HG02970 (cell line): ENCODE measurements around the gene CDKN1A.
A peak's percentile ranks its signal among the peaks of the same experiment; 100 is the strongest.

Experiments used
- ATAC-seq: cut with Tn5 transposase; IDR thresholded peaks from one replicate; pipeline ENCODE4 v1.9.1; 2021; ENCODE audit warnings: mild to moderate bottlenecking, moderate library complexity, moderate number of reproducible peaks; ENCODE audit not compliant: unreplicated experiment, low FRiP score

CDKN1A gene

DNA sequence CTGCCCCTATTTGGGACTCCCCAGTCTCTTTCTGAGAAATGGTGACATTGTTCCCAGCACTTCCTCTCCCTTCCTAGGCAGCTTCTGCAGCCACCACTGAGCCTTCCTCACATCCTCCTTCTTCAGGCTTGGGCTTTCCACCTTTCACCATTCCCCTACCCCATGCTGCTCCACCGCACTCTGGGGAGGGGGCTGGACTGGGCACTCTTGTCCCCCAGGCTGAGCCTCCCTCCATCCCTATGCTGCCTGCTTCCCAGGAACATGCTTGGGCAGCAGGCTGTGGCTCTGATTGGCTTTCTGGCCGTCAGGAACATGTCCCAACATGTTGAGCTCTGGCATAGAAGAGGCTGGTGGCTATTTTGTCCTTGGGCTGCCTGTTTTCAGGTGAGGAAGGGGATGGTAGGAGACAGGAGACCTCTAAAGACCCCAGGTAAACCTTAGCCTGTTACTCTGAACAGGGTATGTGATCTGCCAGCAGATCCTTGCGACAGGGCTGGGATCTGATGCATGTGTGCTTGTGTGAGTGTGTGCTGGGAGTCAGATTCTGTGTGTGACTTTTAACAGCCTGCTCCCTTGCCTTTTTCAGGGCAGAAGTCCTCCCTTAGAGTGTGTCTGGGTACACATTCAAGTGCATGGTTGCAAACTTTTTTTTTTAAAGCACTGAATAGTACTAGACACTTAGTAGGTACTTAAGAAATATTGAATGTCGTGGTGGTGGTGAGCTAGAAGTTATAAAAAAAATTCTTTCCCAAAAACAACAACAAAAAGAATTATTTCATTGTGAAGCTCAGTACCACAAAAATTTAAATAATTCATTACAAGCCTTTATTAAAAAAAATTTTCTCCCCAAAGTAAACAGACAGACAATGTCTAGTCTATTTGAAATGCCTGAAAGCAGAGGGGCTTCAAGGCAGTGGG is 2.1 kb upstream of the CDKN1A start:
- ATAC-seq = no peak

DNA sequence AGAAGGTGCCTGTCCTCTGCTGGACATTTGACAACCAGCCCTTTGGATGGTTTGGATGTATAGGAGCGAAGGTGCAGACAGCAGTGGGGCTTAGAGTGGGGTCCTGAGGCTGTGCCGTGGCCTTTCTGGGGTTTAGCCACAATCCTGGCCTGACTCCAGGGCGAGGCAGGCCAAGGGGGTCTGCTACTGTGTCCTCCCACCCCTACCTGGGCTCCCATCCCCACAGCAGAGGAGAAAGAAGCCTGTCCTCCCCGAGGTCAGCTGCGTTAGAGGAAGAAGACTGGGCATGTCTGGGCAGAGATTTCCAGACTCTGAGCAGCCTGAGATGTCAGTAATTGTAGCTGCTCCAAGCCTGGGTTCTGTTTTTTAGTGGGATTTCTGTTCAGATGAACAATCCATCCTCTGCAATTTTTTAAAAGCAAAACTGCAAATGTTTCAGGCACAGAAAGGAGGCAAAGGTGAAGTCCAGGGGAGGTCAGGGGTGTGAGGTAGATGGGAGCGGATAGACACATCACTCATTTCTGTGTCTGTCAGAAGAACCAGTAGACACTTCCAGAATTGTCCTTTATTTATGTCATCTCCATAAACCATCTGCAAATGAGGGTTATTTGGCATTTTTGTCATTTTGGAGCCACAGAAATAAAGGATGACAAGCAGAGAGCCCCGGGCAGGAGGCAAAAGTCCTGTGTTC is 1.3 kb upstream of the CDKN1A start:
- ATAC-seq = no peak

DNA sequence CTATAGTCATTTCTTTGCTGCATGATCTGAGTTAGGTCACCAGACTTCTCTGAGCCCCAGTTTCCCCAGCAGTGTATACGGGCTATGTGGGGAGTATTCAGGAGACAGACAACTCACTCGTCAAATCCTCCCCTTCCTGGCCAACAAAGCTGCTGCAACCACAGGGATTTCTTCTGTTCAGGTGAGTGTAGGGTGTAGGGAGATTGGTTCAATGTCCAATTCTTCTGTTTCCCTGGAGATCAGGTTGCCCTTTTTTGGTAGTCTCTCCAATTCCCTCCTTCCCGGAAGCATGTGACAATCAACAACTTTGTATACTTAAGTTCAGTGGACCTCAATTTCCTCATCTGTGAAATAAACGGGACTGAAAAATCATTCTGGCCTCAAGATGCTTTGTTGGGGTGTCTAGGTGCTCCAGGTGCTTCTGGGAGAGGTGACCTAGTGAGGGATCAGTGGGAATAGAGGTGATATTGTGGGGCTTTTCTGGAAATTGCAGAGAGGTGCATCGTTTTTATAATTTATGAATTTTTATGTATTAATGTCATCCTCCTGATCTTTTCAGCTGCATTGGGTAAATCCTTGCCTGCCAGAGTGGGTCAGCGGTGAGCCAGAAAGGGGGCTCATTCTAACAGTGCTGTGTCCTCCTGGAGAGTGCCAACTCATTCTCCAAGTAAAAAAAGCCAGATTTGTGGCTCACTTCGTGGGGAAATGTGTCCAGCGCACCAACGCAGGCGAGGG is 594 bp upstream of the CDKN1A start:
- no peak for ATAC-seq

DNA sequence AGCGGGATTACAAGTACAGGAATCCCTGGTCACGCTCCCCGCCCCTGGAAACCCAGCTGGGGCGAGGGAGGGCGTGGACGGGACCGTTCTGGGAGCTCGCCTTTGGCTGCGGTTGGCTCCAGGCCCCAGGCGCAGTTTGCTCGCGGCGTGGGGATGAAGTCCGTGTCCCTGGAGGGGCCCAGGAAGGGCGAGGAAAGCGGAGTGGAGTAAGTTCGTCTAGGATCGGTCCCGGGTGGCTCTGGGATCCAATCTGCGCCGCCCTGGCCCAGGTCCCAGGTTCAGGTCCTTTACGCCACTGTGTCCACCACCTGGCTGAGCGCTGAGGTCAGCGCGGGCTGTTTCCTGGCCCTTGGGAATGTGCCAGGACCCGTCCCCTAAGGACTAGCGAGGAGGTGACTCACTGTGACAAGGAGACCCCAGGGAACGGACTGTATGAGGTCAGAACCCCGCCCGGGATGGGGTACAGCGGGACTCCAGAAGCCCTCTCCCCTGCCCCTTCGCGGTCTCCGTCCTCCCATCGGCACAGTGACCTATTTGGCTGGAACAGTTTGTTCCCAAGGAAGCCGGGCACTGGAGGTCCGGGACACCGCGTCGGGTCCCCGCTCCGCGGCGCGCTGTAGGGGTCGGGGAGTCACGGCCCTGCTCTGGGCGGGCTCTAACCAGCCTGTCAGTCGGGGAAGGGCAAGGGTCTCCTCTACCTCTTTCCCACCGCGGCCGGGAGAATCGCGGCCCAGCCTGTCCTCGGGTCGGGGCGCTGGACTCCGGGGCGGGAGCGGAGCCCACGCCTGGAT is 724 bp downstream of the CDKN1A start:
- no peak for ATAC-seq

DNA sequence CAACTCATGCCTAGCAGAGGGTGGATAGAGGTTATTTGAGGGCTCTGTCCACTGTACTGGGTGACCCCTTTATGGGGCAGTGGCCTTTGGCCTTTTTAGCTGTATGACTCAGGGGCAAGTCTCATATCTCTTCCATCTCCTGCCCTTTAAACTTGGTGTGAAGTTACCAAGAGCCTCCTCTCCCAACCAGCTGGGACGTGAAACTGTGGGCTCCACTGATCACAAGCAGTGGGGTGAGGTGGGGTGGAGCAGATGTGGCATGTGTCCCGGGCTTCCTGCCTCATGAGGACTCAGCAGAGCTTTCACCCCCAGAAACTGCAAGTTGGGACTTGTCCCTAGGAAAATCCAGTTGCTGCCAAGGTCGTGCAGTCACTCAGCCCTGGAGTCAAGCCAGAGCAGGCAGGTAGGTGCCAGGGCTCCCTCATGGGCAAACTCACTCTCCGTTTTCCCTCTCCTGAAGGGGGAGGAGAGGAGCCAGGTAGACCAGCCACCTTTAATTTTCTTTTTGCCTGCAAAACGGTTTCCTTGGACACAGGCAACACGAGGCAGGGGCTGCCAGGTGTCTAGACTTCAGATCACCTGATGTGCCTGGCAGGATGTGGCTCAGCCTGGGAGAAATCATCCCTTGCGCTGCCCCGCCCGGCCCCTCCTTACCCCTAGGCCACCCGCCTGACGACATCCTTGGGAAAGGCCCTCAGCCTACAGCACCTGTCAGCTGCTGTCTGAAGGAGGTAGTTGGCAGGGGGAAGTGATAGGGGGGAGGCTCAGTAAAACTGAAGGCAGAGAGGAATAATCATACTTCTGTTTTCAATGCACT is 4.0 kb downstream of the CDKN1A start:
- peak; percentile 18 for ATAC-seq

DNA sequence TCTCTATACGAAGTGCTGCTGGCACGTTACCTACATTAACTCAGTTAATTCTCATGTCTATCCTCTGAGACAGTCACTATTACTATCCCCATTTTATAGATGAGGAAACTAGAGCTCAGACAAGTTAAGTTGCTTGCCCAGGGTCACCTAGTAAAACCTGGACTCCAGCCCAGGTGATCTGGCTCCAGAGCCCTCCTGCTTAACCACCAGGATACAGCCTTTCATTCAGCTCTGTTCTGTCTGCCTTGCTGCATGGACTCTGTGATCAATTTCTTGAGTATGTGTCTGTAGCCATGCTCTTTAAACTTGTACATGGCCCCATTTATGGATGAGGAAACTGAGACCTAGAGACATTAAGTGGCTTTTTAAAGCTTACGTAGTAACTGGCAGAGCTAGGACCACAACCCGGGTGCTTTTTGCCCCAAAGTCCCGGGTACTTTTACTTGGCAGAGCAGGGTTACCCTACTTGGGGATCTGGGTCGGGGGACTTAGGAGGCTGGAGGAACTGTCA is 4.7 kb downstream of the CDKN1A start:
- ATAC-seq = no peak

DNA sequence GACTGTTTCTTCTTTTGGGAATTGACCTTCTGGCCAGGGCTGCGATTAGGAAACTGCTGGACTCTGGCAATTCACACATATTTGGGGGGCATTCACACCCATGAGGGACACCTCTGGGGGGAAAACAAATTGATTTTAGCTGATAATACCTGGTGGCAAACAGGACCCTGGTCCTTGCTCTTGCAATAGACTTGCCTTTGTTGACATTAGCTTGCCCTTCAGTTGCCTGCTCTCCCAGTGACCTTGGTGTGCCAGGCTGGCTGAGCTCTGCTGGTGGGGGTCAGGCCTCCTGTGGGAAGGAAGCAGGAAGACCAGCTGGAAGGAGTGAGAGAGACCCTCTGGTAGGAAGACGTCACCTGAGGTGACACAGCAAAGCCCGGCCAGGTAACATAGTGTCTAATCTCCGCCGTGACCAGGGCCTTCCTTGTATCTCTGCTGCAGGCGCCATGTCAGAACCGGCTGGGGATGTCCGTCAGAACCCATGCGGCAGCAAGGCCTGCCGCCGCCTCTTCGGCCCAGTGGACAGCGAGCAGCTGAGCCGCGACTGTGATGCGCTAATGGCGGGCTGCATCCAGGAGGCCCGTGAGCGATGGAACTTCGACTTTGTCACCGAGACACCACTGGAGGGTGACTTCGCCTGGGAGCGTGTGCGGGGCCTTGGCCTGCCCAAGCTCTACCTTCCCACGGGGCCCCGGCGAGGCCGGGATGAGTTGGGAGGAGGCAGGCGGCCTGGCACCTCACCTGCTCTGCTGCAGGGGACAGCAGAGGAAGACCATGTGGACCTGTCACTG is 5.3 kb downstream of the CDKN1A start:
- ATAC-seq = no peak

DNA sequence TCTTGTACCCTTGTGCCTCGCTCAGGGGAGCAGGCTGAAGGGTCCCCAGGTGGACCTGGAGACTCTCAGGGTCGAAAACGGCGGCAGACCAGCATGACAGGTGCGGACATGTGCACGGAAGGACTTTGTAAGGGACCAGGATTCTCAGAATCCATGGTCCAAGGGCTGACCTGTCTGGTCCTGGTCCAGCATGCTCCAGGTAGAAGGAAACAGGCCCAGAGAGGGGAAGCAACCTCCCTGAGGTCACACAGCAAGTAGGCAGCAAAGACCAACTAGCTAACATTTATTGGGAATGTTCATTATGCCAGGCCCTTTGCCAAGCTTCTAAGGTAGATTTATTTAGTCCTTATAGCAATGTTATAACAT is 5.9 kb downstream of the CDKN1A start:
- ATAC-seq = no peak

DNA sequence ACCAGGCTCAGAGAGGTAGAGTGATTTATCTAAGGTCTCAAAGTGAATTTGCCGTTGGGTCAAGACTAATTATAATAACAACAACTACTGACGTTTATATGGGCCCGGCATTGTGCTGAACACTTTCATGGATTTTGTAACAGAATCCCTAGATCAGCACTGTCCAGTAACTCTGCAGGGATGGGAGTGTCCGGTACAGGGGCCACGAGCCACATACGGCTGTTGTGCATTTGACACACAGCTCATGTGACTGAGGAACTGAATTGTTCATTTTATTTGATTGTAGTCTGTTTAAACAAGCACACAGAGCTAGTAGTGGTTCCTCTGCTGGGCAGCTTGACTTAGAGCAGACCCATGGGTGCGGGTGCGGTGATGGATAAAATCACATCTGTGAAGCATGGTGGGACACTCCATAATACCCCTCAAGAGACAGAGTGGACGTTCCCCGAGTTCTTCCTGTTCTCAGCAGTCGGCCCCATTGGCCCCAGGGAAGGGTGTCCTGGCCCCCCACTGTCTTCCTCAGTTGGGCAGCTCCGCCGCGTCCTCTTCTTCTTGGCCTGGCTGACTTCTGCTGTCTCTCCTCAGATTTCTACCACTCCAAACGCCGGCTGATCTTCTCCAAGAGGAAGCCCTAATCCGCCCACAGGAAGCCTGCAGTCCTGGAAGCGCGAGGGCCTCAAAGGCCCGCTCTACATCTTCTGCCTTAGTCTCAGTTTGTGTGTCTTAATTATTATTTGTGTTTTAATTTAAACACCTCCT is 6.8 kb downstream of the CDKN1A start:
- no peak for ATAC-seq

DNA sequence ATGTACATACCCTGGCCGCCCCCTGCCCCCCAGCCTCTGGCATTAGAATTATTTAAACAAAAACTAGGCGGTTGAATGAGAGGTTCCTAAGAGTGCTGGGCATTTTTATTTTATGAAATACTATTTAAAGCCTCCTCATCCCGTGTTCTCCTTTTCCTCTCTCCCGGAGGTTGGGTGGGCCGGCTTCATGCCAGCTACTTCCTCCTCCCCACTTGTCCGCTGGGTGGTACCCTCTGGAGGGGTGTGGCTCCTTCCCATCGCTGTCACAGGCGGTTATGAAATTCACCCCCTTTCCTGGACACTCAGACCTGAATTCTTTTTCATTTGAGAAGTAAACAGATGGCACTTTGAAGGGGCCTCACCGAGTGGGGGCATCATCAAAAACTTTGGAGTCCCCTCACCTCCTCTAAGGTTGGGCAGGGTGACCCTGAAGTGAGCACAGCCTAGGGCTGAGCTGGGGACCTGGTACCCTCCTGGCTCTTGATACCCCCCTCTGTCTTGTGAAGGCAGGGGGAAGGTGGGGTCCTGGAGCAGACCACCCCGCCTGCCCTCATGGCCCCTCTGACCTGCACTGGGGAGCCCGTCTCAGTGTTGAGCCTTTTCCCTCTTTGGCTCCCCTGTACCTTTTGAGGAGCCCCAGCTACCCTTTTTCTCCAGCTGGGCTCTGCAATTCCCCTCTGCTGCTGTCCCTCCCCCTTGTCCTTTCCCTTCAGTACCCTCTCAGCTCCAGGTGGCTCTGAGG is 7.6 kb downstream of the CDKN1A start:
- ATAC-seq = no peak

DNA sequence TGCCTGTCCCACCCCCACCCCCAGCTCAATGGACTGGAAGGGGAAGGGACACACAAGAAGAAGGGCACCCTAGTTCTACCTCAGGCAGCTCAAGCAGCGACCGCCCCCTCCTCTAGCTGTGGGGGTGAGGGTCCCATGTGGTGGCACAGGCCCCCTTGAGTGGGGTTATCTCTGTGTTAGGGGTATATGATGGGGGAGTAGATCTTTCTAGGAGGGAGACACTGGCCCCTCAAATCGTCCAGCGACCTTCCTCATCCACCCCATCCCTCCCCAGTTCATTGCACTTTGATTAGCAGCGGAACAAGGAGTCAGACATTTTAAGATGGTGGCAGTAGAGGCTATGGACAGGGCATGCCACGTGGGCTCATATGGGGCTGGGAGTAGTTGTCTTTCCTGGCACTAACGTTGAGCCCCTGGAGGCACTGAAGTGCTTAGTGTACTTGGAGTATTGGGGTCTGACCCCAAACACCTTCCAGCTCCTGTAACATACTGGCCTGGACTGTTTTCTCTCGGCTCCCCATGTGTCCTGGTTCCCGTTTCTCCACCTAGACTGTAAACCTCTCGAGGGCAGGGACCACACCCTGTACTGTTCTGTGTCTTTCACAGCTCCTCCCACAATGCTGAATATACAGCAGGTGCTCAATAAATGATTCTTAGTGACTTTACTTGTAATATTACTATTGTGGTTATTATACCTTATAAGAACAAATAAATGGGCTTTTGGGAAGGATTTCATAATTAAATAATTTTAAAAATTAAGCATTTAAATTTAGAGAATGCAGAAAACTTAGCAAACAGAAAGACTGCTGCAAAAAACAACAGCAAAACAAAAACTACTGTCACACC is 8.4 kb downstream of the CDKN1A start:
- ATAC-seq = no peak

DNA sequence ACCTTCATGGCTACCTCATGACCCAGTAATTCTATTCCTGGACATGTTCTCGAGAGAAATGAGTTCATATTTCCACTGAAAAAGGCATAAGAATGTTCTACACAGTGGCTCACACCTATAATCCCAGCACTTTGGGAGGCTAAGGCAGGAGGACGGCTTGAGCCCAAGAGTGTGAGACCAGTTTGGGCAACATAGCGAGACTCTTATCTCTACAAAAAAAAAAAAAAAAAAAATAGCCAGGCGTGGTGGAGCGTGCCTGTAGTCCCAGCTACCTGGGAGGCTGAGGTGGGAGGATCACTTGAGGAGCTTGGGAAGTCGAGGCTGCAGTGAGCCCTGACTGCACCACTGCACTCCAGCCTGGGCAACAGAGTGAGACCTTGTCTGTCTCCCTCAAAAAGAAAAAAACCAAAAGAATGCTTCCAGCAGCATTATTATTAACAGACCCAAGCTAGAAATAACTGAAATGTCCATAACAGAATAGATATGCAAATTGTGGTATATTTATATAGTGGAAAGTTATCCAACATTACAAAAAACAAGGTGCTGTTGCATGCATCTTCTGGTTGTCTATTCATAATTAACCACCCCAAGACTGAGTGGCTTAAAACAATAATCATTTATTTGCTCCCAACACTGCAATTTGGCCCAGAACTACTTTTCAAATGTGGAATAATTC is 9.7 kb downstream of the CDKN1A start:
- no peak for ATAC-seq

DNA sequence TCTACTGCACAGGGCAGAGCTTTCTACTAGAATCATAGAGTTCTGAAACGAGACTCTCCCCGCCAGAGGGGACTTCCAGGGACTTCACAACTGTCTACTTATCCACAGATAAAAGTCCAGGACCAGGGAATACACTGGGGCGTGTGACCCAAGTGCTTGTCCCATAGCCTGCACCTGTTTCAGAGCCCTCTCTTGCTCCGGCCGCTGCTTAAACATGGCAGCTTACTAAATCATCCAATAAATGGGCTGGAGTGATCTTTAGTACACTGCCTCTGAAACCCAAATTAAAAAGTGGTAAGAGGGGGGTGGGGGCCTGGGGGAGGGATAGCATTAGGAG is 10.2 kb downstream of the CDKN1A start:
- ATAC-seq = no peak

DNA sequence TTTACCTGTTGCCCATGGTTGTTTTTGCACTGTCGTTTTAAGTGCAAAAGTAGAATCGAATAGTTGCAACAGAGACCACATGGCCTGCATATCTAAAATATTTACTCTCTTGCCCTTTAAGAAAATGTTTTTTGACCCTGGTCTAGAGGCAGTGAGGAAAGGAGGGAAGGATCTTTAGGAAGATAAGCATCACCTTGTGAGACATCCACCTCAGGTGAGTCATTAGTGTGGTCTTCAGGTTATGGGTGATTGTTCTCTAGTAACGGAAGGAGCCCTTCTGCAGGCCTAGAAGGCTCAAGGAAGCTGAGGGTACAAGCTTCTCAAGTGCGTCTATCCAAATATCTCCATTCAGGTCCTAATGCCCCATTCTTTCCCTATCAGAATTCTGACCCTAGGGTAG is 12.5 kb downstream of the CDKN1A start:
- ATAC-seq = no peak

DNA sequence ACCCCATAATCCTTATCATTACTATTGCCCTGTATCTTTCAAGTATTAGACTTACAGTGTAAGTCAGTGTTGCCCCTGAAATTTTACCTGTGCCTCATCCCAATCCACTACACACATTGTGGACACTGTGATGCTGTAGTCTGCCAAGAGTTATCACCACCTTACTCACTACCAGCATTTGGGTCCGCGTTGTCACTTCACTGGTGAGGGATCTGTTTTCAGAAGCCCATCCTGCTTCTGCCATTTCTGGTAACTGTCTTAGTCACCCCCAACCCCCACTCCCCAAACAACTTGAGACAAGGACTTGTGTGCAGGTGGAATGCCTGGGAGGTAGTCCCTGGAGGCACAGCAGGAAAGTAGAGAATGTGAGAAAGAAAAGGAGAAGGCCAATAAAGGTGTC is 13.1 kb downstream of the CDKN1A start:
- ATAC-seq = no peak

DNA sequence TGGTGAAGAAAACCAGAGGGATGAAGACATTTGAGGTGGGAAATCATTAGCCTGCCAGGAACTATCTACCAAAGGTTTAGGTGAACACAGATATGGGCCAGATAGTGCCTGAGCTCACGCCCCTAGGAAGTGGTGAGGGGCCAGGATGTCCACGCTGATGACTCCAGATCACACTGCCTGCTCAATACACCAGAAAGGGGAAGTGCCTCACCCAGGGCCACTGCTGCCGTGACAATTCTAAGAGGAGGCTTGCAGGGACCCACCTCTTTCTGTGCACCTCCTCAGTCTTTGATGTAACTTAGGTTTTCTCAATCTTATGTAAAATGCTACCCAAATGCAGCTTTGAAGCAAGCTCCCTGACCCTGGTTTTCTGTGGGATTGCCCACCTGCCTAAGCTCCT is 13.7 kb downstream of the CDKN1A start:
- ATAC-seq = no peak
